Naive B cell (primary cell): ENCODE measurements around the gene VMO1. TPM values are rescaled to one million over a fixed set of nuclear protein-coding genes. Genes with fewer than 3 reads are reported as not detected.
A peak's percentile ranks its signal among the peaks of the same experiment; 100 is the strongest.
"Not testable (repeated sequence)": the region's sequence is repeated elsewhere in the genome, so short reads cannot be mapped to it uniquely, and the experiment has no call there.

Experiments used
- ATAC-seq, 2 donors: fragments of 150-1000 bp; cut with Tn5 transposase; 2 replicates each; pipeline ENCODE4 v1.10.0; 2021; ENCODE audit warnings: low read depth in 2 of 2, mild to moderate bottlenecking in 2 of 2, moderate library complexity in 2 of 2
- DNase-seq: peaks from one replicate; pipeline ENCODE4 v3.0.0; 2022
- H3K27ac Mint-ChIP-seq, 6 donors: one replicate each; pipeline ENCODE4 v1.8.0; 2020 to 2022; ENCODE audit warnings: mild to moderate bottlenecking in 6 of 6, mixed read lengths in 6 of 6, moderate library complexity in 5 of 6, inconsistent platforms in 2 of 6
- H3K27me3 Mint-ChIP-seq, 3 donors: one replicate each; pipeline ENCODE4 v1.8.0; 2021 to 2022; ENCODE audit warnings: mixed read lengths in 3 of 3, mild to moderate bottlenecking in 1 of 3
- H3K36me3 Mint-ChIP-seq, 2 donors: one replicate each; pipeline ENCODE4 v1.8.0; 2020 to 2022; ENCODE audit warnings: mixed read lengths in 2 of 2, inconsistent platforms in 1 of 2, mild to moderate bottlenecking in 1 of 2
- H3K4me1 Mint-ChIP-seq, 3 donors: one replicate each; pipeline ENCODE4 v1.8.0; 2020 to 2022; ENCODE audit warnings: mixed read lengths in 3 of 3, inconsistent platforms in 1 of 3, mild to moderate bottlenecking in 1 of 3, moderate library complexity in 1 of 3
- H3K4me3 Mint-ChIP-seq, 8 donors: one replicate each; pipeline ENCODE4 v1.8.0; 2020 to 2022; ENCODE audit warnings: mild to moderate bottlenecking in 8 of 8, mixed read lengths in 8 of 8, moderate library complexity in 8 of 8, inconsistent platforms in 2 of 8
- H3K9me3 Mint-ChIP-seq, 7 donors: one replicate each; pipeline ENCODE4 v1.8.0; 2020 to 2022; ENCODE audit warnings: mixed read lengths in 7 of 7, mild to moderate bottlenecking in 5 of 7, inconsistent platforms in 2 of 7, moderate library complexity in 1 of 7
- polyA plus RNA-seq, 6 donors: library from polyadenylated mRNA; unstranded; fragments of 300-500 nt; fragmentation: Illumina TruSeq; gene quantifications; one replicate each; pipeline ENCODE4 v1.2.3, GENCODE V29; 2021; ENCODE audit warnings: low read depth in 6 of 6

VMO1 gene
- polyA plus RNA-seq, result not detected

- Mint-ChIP-seq H3K27ac (peak within 1 kb of the TSS in 1 of 6 donors; percentile 56), H3K4me3 (peak within 1 kb of the TSS in 7 of 8 donors; percentile 53 to 80 (median 64)), H3K27me3 (peaks cover 47 to 71% (median 49%) of the 10 kb centered on the region in 3 donors), H3K9me3 (peaks cover 0 to 3% (median 0%) of the 10 kb centered on the region in 7 donors), H3K36me3 (no peaks in the 10 kb centered on the region), H3K4me1 (peaks cover 15 to 30% (median 23%) of the 10 kb centered on the region in 3 donors)
- DNase-seq, result no peak
- ATAC-seq, result no peak
Observed at GRCh38 chr17:4786106-4786511, at the start of gene VMO1. TSS of gene VMO1 (minus strand) at chr17:4786364. CDS start at chr17:4786352, 12 bp downstream.

- Mint-ChIP-seq H3K4me1 (peaks cover 32 to 42% (median 38%) of the 10 kb centered on the region in 3 donors), H3K4me3 (peak overlapping the region in 7 of 8 donors; percentile 86 to 97 (median 94)), H3K27ac (peak overlapping the region in 5 of 6 donors; percentile 13 to 98 (median 95)), H3K27me3 (no peaks in the 10 kb centered on the region), H3K9me3 (no peaks in the 10 kb centered on the region), H3K36me3 (no peaks in the 10 kb centered on the region)
- no peak for DNase-seq
- ATAC-seq, result no peak
Observed at GRCh38 chr17:4834681-4835020, 48.5 kb upstream of the VMO1 start.

GRCh38 chr17:4833941-4834680 lies 47.9 kb upstream of the VMO1 start:
- no peaks in the 10 kb centered on the region for H3K27me3 Mint-ChIP-seq
- no peaks in the 10 kb centered on the region for H3K9me3 Mint-ChIP-seq
- no peak for ATAC-seq
- H3K4me3 Mint-ChIP-seq, result peak overlapping the region; percentile 86 to 97 (median 94)
- H3K4me1 Mint-ChIP-seq, result peaks cover 26 to 36% (median 33%) of the 10 kb centered on the region in 3 donors
- H3K36me3 Mint-ChIP-seq, result no peaks in the 10 kb centered on the region
- DNase-seq, result no peak
- H3K27ac Mint-ChIP-seq, result peak overlapping the region; percentile 44 to 99 (median 96)

GRCh38 chr17:4833178-4833940 lies 47.2 kb upstream of the VMO1 start, which contains the start of gene MINK1:
TSS of gene MINK1 (plus strand) at chr17:4833340. CDS start at chr17:4833584, 244 bp downstream.
- Mint-ChIP-seq H3K4me1 (peaks cover 26 to 36% (median 32%) of the 10 kb centered on the region in 3 donors), H3K36me3 (no peaks in the 10 kb centered on the region), H3K27ac (peak within 1 kb of the TSS; percentile 82 to 99 (median 98)), H3K27me3 (no peaks in the 10 kb centered on the region), H3K4me3 (peak within 1 kb of the TSS; percentile 86 to 97 (median 95)), H3K9me3 (no peaks in the 10 kb centered on the region)
- DNase-seq (peak; percentile 90), ATAC-seq (peak; percentile 87 to 92)

- ATAC-seq, result peak; percentile 23 to 27
- not testable (repeated sequence) for H3K27me3 Mint-ChIP-seq, H3K9me3 Mint-ChIP-seq, H3K36me3 Mint-ChIP-seq, DNase-seq
- Mint-ChIP-seq H3K4me3 (peak overlapping the region; percentile 84 to 97 (median 94)), H3K4me1 (peaks cover 23 to 33% (median 32%) of the 10 kb centered on the region in 3 donors), H3K27ac (peak overlapping the region; percentile 82 to 99 (median 98))
Observed at GRCh38 chr17:4832829-4833177, 46.6 kb upstream of the VMO1 start.

GRCh38 chr17:4827399-4827798 lies 41.2 kb upstream of the VMO1 start:
- no peak for ATAC-seq
- no peaks in the 10 kb centered on the region for H3K9me3 Mint-ChIP-seq
- DNase-seq, result no peak
- no peaks in the 10 kb centered on the region for H3K27me3 Mint-ChIP-seq
- no peaks in the 10 kb centered on the region for H3K4me1 Mint-ChIP-seq
- H3K36me3 Mint-ChIP-seq, result no peaks in the 10 kb centered on the region
- H3K27ac Mint-ChIP-seq, result no peak overlapping the region
- H3K4me3 Mint-ChIP-seq, result no peak overlapping the region

- Mint-ChIP-seq H3K4me3 (no peak overlapping the region), H3K36me3 (no peaks in the 10 kb centered on the region), H3K27me3 (no peaks in the 10 kb centered on the region), H3K9me3 (no peaks in the 10 kb centered on the region), H3K4me1 (no peaks in the 10 kb centered on the region), H3K27ac (peak overlapping the region in 1 of 6 donors; percentile 84)
- no peak for DNase-seq
- no peak for ATAC-seq
Observed at GRCh38 chr17:4823373-4824089, 37.4 kb upstream of the VMO1 start.

GRCh38 chr17:4822835-4823234 lies 36.7 kb upstream of the VMO1 start:
- H3K4me3 Mint-ChIP-seq, result no peak overlapping the region
- H3K27ac Mint-ChIP-seq, result no peak overlapping the region
- no peaks in the 10 kb centered on the region for H3K4me1 Mint-ChIP-seq
- no peak for ATAC-seq
- H3K27me3 Mint-ChIP-seq, result no peaks in the 10 kb centered on the region
- H3K36me3 Mint-ChIP-seq, result no peaks in the 10 kb centered on the region
- no peak for DNase-seq
- H3K9me3 Mint-ChIP-seq, result no peaks in the 10 kb centered on the region

- peaks cover 0 to 11% of the 10 kb centered on the region in 2 donors for H3K36me3 Mint-ChIP-seq
- H3K9me3 Mint-ChIP-seq, result peaks cover 0 to 2% (median 0%) of the 10 kb centered on the region in 7 donors
- DNase-seq (no peak), ATAC-seq (no peak)
- no peak overlapping the region for H3K27ac Mint-ChIP-seq
- peaks cover 0 to 5% (median 3%) of the 10 kb centered on the region in 3 donors for H3K4me1 Mint-ChIP-seq
- no peak overlapping the region for H3K4me3 Mint-ChIP-seq
- H3K27me3 Mint-ChIP-seq, result no peaks in the 10 kb centered on the region
Observed at GRCh38 chr17:4818276-4818675, 32.1 kb upstream of the VMO1 start.

GRCh38 chr17:4816826-4817225 lies 30.7 kb upstream of the VMO1 start:
- Mint-ChIP-seq H3K27me3 (no peaks in the 10 kb centered on the region), H3K27ac (peak overlapping the region in 1 of 6 donors; percentile 54), H3K4me3 (no peak overlapping the region), H3K9me3 (peaks cover 0 to 2% (median 0%) of the 10 kb centered on the region in 7 donors), H3K4me1 (peaks cover 0 to 5% (median 3%) of the 10 kb centered on the region in 3 donors), H3K36me3 (peaks cover 0 to 11% of the 10 kb centered on the region in 2 donors)
- DNase-seq (no peak), ATAC-seq (no peak)

- ATAC-seq (no peak), DNase-seq (no peak)
- Mint-ChIP-seq H3K4me1 (peaks cover 3 to 6% (median 5%) of the 10 kb centered on the region in 3 donors), H3K27ac (no peak overlapping the region), H3K36me3 (peaks cover 5 to 11% of the 10 kb centered on the region in 2 donors), H3K4me3 (no peak overlapping the region), H3K9me3 (peaks cover 0 to 2% (median 0%) of the 10 kb centered on the region in 7 donors), H3K27me3 (no peaks in the 10 kb centered on the region)
Observed at GRCh38 chr17:4815043-4815675, 29.0 kb upstream of the VMO1 start.

GRCh38 chr17:4812690-4813089 lies 26.5 kb upstream of the VMO1 start:
- Mint-ChIP-seq H3K27ac (no peak overlapping the region), H3K27me3 (no peaks in the 10 kb centered on the region), H3K4me1 (peaks cover 17 to 21% (median 17%) of the 10 kb centered on the region in 3 donors), H3K9me3 (peaks cover 0 to 2% (median 0%) of the 10 kb centered on the region in 7 donors), H3K36me3 (peaks cover 5 to 18% of the 10 kb centered on the region in 2 donors), H3K4me3 (no peak overlapping the region)
- ATAC-seq (no peak), DNase-seq (no peak)

GRCh38 chr17:4811471-4811870 lies 25.3 kb upstream of the VMO1 start:
- Mint-ChIP-seq H3K27me3 (no peaks in the 10 kb centered on the region), H3K27ac (peak overlapping the region in 1 of 6 donors; percentile 11), H3K36me3 (peaks cover 5 to 8% of the 10 kb centered on the region in 2 donors), H3K4me1 (peaks cover 20 to 23% (median 21%) of the 10 kb centered on the region in 3 donors), H3K9me3 (peaks cover 0 to 2% (median 0%) of the 10 kb centered on the region in 7 donors), H3K4me3 (peak overlapping the region in 1 of 8 donors; percentile 75)
- DNase-seq, result no peak
- no peak for ATAC-seq
